ENCODE measurements around the gene LMO1.

LMO1 gene

GRCh38 chr11:8263769-8264410 lies at the start of gene LMO1:
LMO1 (minus strand) TSS chr11:8263878; CDS start chr11:8263362, 516 bp downstream.
- peak; percentile 84 for DNase-seq (ENCODE audit: low read depth)

DNA sequence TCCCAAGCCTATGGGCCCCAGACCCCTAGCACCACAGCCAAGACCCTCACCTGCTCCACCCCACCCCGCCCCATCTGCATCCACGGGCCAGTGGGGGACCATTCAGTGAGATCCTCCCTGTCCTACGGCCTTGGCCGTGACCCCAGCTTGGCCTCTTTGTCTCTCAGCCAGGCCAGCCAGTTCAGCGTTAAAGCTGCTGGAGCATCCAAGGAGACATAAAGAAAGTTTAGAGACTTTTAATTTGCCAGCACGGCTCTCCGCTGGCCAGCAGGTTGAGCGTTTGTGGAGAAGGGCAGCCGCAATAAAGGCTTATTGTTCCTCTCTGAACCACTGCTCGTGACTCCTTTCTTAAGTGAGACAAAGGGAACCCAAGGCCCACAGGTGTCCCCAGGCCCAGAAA lies 49.3 kb upstream of the LMO1 start:
- no peak for DNase-seq (ENCODE audit: low read depth)

DNA sequence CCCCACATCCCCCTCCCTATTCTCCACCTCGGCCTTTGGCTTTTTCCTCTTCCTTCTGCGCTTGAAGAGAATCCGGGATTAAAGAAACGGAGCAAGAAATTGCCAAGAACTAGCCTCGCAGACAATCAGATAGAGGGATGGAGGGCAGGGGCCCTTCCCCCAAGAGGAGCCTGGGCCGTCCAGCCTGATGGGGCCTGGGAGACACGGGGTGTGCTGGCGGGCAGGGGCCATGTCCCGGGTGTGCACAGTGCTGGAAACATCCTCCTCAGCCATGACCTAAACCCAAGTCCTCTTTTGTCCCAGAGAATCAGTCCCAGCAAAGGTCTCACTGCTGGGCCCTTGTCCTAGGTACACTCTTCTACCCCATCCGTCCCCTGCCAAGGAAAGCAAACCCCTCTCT lies 47.7 kb upstream of the LMO1 start:
- DNase-seq (ENCODE audit: low read depth), result no peak

DNA sequence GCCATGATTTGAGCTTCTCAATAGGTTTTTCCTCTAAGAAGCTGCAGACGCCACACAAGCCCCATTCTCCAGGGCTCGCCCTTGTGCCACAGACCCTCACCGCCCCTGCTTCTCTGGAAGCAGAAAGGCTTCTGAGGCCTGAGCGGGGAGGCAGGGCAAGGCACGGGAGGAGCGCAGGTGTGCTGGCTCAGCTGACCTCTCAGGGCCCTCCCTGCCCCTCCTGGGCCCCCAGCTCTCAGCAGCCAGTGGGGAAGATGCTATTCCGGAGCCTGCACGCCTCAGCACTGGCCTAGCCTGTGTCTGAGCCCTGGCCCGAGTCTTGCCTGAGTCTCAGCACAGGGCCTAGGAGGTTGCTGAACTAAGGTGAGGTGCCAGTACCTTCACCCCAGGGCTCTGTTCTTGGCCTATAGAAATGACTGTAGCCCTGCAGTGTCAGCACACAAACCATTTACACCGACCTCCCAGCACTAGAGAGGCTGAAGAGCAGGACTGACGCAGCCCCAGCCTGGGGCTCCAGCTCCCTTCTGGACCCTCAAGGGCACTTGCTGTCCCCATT lies 47.1 kb upstream of the LMO1 start:
- DNase-seq (ENCODE audit: low read depth), result no peak

DNA sequence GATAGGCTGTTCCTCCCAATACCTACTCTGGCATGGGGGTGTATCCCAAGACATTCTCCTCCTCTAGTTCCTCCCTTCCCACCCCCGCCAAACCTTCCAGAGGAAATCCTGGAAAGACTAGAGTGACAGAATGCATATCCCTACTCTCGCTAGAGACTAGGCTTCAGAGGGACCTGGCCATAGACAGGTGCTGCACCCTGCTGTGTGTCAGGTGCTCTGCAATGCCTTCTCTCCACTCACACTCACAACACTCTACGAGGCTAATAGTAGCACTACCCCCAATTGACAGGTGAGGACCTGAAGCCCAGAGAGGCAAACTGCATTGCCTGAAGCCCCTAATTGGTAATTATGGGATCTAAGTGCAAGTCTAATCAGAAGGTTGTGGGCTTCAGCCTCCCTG lies 46.2 kb upstream of the LMO1 start:
- no peak for DNase-seq (ENCODE audit: low read depth)

GRCh38 chr11:8309311-8309710 lies 45.6 kb upstream of the LMO1 start:
- DNase-seq (ENCODE audit: low read depth), result no peak

DNA sequence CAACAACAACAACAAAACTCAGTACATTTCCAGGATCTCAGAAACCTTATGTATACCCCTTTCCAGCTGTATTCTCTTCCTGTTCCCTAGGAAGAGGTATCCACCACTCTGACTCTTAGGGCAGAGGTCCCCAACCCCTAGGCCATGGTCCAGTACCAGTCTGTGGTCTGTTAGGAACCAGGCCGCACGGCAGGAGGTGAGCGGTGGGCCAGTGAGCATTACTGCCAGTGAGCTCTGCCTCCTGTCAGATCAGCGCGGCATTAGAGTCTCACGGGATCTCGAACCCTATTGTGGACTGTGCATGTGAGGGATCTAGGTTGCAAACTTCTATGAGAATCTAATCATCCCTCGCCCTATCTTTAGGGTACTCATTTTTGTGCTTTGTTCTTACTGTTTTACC lies 43.9 kb upstream of the LMO1 start:
- no peak for DNase-seq (ENCODE audit: low read depth)

DNA sequence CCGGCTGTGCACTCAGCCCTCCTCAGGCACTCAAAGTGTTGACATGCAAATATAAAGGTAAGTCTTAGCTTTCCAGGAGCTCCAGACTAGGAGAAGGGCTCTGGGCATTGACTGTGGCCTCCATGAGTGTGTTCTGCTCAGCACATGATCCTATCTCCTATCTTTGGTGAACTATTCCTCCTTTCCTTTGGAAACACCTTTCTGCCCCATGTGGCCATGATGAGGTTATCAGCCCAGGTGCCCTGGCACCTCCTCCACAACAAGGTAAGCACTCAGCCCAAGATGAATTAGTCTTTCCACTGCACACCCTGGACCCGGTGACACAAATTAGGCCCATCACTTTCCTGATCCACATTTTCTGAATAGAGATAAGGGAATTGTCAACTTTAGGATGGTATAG lies 37.9 kb upstream of the LMO1 start:
- DNase-seq (ENCODE audit: low read depth), result no peak

- no peak for DNase-seq (ENCODE audit: low read depth)
Observed at GRCh38 chr11:8298801-8299786, 35.4 kb upstream of the LMO1 start.

DNA sequence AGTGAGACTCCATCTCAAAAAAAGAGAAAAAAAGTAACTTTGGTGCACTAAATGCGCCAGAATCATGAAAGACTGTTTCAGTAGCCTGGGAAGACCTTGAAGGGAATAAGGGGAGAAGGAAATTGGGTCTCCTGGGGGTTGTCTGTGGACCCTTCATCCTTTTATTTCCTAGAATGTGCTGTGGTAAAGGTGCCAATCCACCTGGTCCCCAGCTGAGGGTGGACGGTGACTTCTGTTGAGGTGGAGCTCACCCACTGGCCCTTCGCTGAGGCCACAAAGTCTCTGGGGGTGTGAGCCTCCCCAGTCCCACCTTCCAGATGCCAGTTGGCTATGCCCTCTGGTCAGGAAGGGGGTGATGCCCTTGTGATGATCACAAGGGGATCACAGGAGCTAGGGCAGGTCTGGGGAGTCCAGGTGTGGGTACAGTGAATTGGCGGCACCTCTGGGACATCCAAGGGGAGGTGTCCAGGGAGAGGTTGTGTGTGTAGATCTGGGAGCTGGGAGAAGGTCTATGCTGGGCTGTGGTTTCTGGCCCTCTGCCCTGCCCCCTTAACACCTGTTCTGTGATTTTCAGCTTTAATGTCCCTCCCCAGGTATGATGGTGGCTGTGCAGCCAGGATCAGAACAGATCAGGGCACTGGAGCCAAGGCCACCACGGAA lies 34.2 kb upstream of the LMO1 start:
- DNase-seq (ENCODE audit: low read depth), result no peak

GRCh38 chr11:8296872-8297271 lies 33.2 kb upstream of the LMO1 start:
- peak; percentile 10 for DNase-seq (ENCODE audit: low read depth)

DNA sequence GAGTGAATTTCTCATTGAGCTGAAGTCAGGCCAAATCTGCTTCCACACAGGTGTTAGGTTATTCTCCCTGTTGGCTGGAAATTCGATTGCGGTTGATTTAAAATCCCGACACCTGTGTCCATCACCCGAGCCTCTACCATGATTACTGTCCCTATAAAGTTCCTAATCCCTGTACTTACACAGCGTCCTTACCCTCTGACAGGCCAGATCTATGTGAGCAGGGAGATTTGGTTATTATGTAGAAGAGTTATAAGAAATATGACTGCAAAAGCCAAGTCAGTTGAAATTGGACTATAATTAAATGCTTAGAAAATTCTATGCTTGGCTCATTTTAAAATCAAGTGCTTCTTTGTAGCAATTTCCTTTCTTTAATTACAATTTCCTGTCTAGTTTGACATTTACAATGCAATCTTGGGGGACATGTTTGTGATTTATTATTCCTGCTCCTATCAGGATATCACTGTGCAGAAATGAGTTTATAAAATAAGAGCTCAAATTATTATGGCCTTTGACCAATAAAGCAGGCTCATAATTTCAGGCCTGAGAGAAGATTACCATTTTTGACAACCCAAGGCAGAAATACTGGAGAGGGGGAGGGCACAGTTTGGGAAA lies 32.5 kb upstream of the LMO1 start:
- no peak for DNase-seq (ENCODE audit: low read depth)

- no peak for DNase-seq (ENCODE audit: low read depth)
Observed at GRCh38 chr11:8294251-8294935, 30.7 kb upstream of the LMO1 start.

- no peak for DNase-seq (ENCODE audit: low read depth)
Observed at GRCh38 chr11:8293171-8293570, 29.5 kb upstream of the LMO1 start.

- no peak for DNase-seq (ENCODE audit: low read depth)
Observed at GRCh38 chr11:8292351-8292750, 28.7 kb upstream of the LMO1 start.

DNA sequence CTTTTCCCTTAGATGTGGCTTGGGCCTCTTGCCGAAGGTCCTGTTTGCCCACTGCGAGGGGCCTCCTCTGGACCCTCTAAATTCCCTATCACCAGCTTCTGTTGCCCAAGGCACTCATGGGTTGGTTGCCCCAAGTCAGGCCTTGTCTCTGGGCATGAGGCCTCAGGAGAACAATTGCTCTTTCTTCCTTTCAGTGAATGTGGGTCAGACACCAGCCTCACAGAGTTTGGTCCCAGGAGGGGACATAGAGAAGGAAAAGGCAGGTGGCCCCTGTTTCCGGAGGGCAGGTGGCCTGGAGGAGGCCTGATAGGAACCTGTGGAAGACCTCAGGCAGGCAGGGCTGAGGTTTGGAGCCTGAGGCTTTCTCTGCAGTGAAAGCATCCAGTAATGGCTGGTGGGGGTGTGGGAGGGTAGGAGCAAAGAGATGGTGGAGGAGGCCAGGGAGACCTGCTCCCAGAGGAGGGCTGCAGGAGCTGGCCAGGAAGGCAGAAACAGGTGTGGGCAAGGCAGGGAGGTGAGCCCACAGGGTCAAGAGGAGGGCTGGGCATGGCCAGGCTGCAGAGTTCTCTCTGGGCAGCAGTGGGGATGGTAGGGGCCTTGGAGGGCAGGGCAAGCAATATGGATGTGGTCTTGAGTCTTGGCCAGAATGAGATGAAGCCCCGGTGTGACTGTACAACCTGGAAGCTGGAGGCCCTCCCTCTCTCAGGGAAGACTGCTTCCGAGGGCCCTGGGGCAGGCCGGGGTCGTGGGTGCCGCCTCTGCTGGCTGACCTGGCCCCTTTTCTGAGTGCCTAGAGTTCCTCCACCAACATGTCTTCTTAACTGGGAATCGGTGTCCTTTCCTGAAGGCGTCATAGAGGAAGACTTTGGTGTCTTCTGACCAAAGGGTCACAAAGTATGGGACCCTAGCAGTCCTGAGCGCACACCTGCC lies 28.0 kb upstream of the LMO1 start:
- no peak for DNase-seq (ENCODE audit: low read depth)

- DNase-seq (ENCODE audit: low read depth), result no peak
Observed at GRCh38 chr11:8290081-8290810, 26.6 kb upstream of the LMO1 start.

DNA sequence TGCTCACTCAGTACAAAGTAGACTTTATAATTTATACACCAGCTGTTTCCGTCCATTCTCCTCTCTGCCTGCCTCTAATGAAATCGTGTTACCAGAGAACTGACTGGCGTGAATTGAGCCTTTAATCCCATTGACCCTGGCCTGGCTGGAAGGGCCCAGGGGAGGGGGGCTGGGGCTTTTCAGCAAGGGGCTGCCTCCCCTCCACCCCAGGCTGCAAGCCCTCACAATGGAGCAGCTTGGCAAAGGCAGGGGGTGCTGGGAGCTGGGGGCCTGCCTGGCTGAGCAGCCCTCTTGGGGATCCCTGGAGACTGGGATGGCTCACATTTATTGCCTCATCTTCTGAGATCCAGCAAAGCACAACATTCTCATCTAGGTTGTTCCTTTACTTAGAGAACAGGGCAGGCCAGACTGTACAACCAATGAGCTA lies 25.8 kb upstream of the LMO1 start:
- no peak for DNase-seq (ENCODE audit: low read depth)

GRCh38 chr11:8288824-8289491 lies 25.3 kb upstream of the LMO1 start:
- no peak for DNase-seq (ENCODE audit: low read depth)

Data from ELR (cell line).